ENCODE data around the gene SLC17A5.
"Not testable (repeated sequence)": the region's sequence is repeated elsewhere in the genome, so short reads cannot be mapped to it uniquely, and the experiment has no call there.

SLC17A5 gene

DNA sequence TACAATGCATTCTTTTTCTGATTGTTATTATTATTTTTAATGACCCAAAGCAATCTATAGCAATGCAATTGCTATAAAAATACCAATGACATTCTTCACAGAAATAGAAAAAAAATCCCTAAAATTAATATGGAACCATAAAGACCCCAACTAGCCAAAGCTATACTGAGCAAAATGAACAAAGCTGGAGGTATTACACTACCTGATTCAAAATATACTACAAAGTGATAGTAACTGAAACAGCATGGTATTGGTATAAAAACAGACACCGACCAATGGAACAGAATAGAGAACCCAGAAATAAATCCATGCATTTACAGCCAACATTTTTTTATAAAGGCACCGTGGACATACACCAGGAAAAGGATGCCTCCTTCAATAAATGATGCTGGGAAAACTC, 72.5 kb downstream of the SLC17A5 start:
- DNase-seq (ENCODE audit: low read depth, low spot score) = no peak
- no peak overlapping the region for H3K4me3 ChIP-seq (ENCODE audit: low read depth, low read length)
- no peak for TF ChIP-seq CTCF (IDR thresholded peaks at IDR 0.05; ENCODE audit: low read depth, low read length)
- in situ Hi-C loops (cut with HindIII; ENCODE audit: low sequenced_read_pairs) = no loop called here

DNA sequence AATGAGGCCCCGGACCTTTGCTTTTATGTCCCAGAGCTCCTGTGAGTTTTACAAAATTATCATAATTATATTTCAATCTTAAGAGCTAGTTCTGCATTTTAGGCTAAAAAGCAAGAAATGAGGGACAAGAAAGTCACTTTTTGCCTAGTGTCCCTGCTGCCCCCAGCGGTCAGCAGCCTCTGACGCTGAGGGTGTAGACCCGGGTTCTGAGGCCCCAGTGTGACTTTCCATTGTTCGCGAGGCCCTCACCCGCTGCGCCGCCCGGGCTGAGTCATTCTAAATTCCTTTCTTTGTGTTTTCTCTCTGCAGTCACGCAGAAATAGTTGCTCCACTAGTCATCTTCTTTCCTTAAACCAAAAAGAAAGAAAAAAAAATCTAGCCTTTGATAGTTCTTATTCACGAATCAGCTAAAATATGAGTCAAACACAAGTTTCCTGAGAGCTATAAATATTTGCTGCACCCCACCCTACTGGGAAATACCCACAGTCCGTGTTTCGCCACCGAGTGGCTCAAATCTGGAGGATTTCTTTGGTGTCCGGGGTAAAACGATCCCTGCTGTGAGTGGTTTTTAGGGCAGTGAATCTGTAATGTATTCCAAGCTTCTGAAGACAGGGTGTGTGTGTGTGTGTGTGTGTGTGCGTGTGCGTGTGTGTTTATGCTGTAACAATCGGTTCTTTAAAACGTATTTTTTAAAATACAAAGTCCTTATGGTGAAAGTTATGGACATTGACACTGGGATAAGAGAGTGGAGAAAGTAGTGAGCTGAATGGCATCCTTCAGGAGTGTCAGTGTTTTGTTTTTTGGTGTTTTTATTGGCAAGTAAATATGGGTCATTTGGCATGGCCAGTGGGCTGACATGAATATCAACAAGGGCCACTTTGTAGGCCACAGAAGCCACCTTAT, 73.3 kb downstream of the SLC17A5 start:
- H3K4me3 ChIP-seq (ENCODE audit: low read depth, low read length) = peak overlapping the region; percentile 29
- in situ Hi-C loops (cut with HindIII; ENCODE audit: low sequenced_read_pairs) = no loop called here
- peak; percentile 99 for DNase-seq (ENCODE audit: low read depth, low spot score)
- TF ChIP-seq CTCF (IDR thresholded peaks at IDR 0.05; ENCODE audit: low read depth, low read length) = peak; percentile 57

DNA sequence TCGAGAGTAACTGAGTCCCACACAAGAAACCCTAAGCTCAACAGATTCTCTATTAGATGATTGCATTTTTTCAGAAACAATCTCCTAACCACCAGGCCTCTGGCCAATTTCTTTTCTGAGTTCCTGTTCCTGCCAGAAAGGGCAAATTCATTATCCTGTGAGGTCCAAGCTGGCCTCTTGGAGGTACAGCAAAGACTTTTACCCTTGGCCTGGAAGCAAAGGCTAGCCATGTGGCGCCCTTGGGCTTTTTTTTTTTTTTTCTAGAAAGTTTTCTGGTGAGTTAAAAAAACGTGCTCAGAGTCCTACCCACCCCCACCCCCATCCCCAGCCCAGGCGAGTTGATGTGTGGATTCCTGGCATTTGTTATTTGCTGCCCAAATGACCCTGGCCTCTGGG, 73.9 kb downstream of the SLC17A5 start:
- no peak overlapping the region for H3K4me3 ChIP-seq (ENCODE audit: low read depth, low read length)
- no peak for TF ChIP-seq CTCF (IDR thresholded peaks at IDR 0.05; ENCODE audit: low read depth, low read length)
- peak; percentile 93 for DNase-seq (ENCODE audit: low read depth, low spot score)
- in situ Hi-C loops (cut with HindIII; ENCODE audit: low sequenced_read_pairs) = no loop called here

DNA sequence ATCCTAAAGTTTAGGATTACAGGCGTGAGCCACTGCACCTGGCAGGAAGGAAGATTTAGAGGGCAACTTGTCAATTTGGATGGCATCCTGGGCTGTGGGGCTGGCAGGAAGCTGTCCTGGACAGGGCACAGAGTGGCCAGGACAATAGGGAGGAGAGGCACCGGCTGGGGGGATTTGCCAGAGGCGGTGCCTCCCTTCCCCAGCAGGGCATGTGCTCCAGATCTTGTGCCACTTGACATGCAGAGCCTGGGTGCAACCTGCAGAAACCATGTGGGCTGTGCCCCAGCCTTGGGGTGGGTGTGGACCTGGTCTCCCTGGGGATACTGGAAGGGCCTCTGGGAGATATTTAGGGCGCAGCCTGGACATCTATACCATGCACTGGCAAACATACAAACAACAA, 74.4 kb downstream of the SLC17A5 start:
- no peak for TF ChIP-seq CTCF (IDR thresholded peaks at IDR 0.05; ENCODE audit: low read depth, low read length)
- DNase-seq (ENCODE audit: low read depth, low spot score) = no peak
- H3K4me3 ChIP-seq (ENCODE audit: low read depth, low read length) = no peak overlapping the region
- in situ Hi-C loops (cut with HindIII; ENCODE audit: low sequenced_read_pairs) = no loop called here

DNA sequence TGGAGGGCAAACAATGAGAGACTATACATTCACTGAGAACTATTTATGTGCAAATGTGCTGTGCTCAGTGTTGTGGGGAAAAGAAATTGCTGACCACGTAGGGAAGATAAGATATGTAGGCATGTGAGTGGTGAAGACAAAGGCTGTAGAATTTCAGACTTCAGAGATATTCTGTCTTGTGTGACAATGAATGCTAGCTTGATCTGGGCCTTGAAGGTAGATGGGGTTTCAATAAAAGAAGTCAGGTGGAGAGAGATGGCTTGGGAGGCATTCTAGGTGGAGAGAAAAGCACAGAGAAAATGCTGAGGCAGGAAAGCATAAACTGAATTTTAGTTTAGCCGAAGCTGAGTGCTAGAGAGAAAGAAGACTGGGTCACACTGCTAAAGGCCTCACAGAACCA, 76.1 kb downstream of the SLC17A5 start:
- no peak for TF ChIP-seq CTCF (IDR thresholded peaks at IDR 0.05; ENCODE audit: low read depth, low read length)
- DNase-seq (ENCODE audit: low read depth, low spot score) = no peak
- no peak overlapping the region for H3K4me3 ChIP-seq (ENCODE audit: low read depth, low read length)
- in situ Hi-C loops (cut with HindIII; ENCODE audit: low sequenced_read_pairs) = no loop called here

- DNase-seq (ENCODE audit: low read depth, low spot score); H3K4me3 ChIP-seq (ENCODE audit: low read depth, low read length); in situ Hi-C loops (cut with HindIII; ENCODE audit: low sequenced_read_pairs): not testable (repeated sequence)
Observed at GRCh38 chr6:73572531-73572930, 81.3 kb downstream of the SLC17A5 start.

DNA sequence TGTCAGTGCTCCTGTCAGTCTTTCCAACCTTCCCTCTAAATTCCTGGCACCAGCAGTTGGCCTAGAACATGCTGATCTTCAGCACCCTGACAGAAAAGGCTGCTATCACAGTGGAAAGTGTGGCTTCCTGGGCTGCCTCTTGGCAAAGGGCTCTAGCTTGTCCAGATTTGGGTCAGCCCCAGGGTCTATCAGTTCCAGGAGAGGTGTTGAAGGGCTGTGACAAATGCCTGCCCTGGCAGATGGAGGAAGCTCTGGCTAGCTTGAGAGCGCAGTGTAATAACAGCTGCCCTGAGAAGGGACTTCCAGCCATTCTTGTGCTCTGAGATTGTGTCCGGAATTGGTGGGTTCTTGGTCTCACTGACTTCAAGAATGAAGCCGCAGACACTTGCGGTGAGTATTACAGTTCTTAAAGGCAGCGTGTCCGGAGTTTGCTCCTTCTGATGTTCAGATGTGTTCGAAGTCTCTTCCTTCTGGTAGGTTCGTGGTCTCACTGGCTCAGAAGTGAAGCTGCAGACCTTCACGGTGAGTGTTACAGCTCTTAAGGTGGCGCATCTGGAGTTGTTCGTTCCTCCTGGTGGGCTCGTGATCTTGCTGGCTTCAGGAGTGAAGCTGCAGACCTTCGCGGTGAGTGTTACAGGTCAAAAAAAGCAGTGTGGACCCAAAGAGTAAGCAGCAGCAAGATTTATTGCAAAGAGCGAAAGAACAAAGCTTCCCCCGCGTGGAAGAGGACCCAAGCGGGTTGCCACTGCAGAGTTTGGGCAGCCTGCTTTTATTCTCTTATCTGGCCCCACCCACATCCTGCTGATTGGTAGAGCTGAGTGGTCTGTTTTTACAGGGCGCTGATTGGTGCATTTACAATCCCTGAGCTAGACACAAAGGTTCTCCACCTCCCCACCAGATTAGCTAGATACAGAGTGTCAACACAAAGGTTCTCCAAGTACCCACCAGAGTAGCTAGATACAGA, 82.3 kb downstream of the SLC17A5 start:
- DNase-seq (ENCODE audit: low read depth, low spot score); in situ Hi-C loops (cut with HindIII; ENCODE audit: low sequenced_read_pairs): not testable (repeated sequence)

More for the DNA sequence above, 82.3 kb downstream of the SLC17A5 start:
- not testable (repeated sequence) for H3K4me3 ChIP-seq (ENCODE audit: low read depth, low read length)
